ENCODE data around the gene FOXC1.

FOXC1 gene

GRCh38 chr6:1615151-1615852 lies 5.6 kb downstream of the FOXC1 start:
- POLR2A ChIA-PET = no interaction called here
- TF ChIP-seq CTCF (IDR thresholded peaks at IDR 0.05; ENCODE audit: insufficient read depth, low read length, missing control alignments) = no peak
- CTCF ChIA-PET = interaction anchor here (0.9 to 2.6 kb wide), 5 partner anchors 9 to 560 kb away, joined by 3 to 8 read pairs (median 4); no protein-coding TSS in a partner anchor
- H3K4me3 ChIP-seq (ENCODE audit: low read depth, low read length) = peak overlapping the region; percentile 8; the same call in 1 of the 2 replicates
- DNase-seq (ENCODE audit: low read depth, low spot score) = no peak

GRCh38 chr6:1615853-1616420 lies 6.2 kb downstream of the FOXC1 start:
- TF ChIP-seq CTCF (IDR thresholded peaks at IDR 0.05; ENCODE audit: insufficient read depth, low read length, missing control alignments) = no peak
- ChIA-PET POLR2A (no interaction called here), CTCF (interaction anchor here (0.9 to 2.6 kb wide), 3 partner anchors 10 to 560 kb away, joined by 3 to 8 read pairs (median 3); no protein-coding TSS in a partner anchor)
- no peak for DNase-seq (ENCODE audit: low read depth, low spot score)
- no peak overlapping the region for H3K4me3 ChIP-seq (ENCODE audit: low read depth, low read length)

- no peak for TF ChIP-seq CTCF (IDR thresholded peaks at IDR 0.05; ENCODE audit: insufficient read depth, low read length, missing control alignments)
- CTCF ChIA-PET = interaction anchor here (0.7 to 2.6 kb wide), 4 partner anchors 11 to 1018 kb away, joined by 3 to 8 read pairs (median 4); no protein-coding TSS in a partner anchor
- POLR2A ChIA-PET = no interaction called here
Observed at GRCh38 chr6:1616701-1617463, 7.2 kb downstream of the FOXC1 start.

GRCh38 chr6:1617466-1618310 lies 8.0 kb downstream of the FOXC1 start:
- CTCF ChIA-PET = interaction anchor here (0.7 to 2.6 kb wide), 4 partner anchors 11 to 1017 kb away, joined by 3 to 8 read pairs (median 4); no protein-coding TSS in a partner anchor
- POLR2A ChIA-PET = no interaction called here
- no peak overlapping the region for H3K4me3 ChIP-seq (ENCODE audit: low read depth, low read length)
- DNase-seq (ENCODE audit: low read depth, low spot score) = no peak
- TF ChIP-seq CTCF (IDR thresholded peaks at IDR 0.05; ENCODE audit: insufficient read depth, low read length, missing control alignments) = no peak

More at GRCh38 chr6:1616701-1617463, 7.2 kb downstream of the FOXC1 start:
- H3K4me3 ChIP-seq (ENCODE audit: low read depth, low read length) = no peak overlapping the region
- no peak for DNase-seq (ENCODE audit: low read depth, low spot score)

GRCh38 chr6:1618311-1619097 lies 8.8 kb downstream of the FOXC1 start:
- no peak for TF ChIP-seq CTCF (IDR thresholded peaks at IDR 0.05; ENCODE audit: insufficient read depth, low read length, missing control alignments)
- no peak overlapping the region for H3K4me3 ChIP-seq (ENCODE audit: low read depth, low read length)
- CTCF ChIA-PET = interaction anchor here (1.3 kb wide), 1 partner anchor 486 kb away, joined by 3 read pairs; no protein-coding TSS in a partner anchor
- POLR2A ChIA-PET = no interaction called here
- DNase-seq (ENCODE audit: low read depth, low spot score) = no peak
